ENCODE results near the gene MYRF.
A peak's percentile ranks its signal among the peaks of the same experiment; 100 is the strongest.

MYRF gene

DNA sequence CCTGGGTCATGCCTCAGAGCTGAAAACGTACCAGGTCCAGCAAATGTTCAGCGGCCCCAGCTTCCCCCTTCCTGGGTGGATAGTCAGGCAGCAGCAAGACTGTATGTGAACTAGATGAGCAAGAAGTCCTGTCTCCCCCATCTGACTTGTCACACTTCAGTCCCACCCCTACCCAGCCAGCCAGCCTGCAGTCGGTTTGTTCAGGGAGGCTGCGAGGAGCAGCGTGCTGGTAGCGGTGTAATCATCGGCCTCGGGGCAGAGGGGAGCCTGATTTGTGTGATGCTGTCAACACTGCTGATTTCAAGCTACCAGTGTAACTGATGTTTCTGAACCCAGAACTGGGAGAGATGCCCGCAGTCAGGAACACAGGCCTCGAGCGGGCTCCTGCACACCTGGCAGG, 30.4 kb downstream of the MYRF start:
- Histone ChIP-seq H3K4ac (ENCODE audit: low read length) (no peak overlapping the region), H2BK5ac (ENCODE audit: low read length) (no peak overlapping the region), H3K14ac (ENCODE audit: low read length) (no peak overlapping the region), H3K23ac (ENCODE audit: low read depth, low read length, poor library complexity) (no peak overlapping the region), H3K9me3 (replicated peaks in 1 of 2; ENCODE audit: control insufficient read depth in 2 of 2, insufficient read depth in 1 of 2, low read depth in 1 of 2, low read length in 2 of 2) (no peaks in the 10 kb centered on the region), H3K79me1 (ENCODE audit: low read depth, low read length) (peaks cover 5% of the 10 kb centered on the region), H3K4me2 (ENCODE audit: insufficient read depth, low read length, poor library complexity, severe bottlenecking) (no peak overlapping the region), H3K4me1 (ENCODE audit: control insufficient read depth in 2 of 2, insufficient read depth in 1 of 2, low read depth in 1 of 2, low read length in 2 of 2) (no peaks in the 10 kb centered on the region), H3K4me3 (ENCODE audit: low read length in 2 of 2) (no peak overlapping the region), H3K27ac (replicated peaks; ENCODE audit: low read length) (no peak overlapping the region), H3K9ac (ENCODE audit: low read depth, low read length, poor library complexity) (no peak overlapping the region), H2AFZ (ENCODE audit: low read length) (no peak overlapping the region), H4K91ac (ENCODE audit: low read depth, low read length, poor library complexity) (no peak overlapping the region), H2AK5ac (ENCODE audit: low read depth, low read length) (no peak overlapping the region), H3K18ac (ENCODE audit: low read length) (no peak overlapping the region), H3K36me3 (replicated peaks in 1 of 2; ENCODE audit: control insufficient read depth in 2 of 2, insufficient read depth in 2 of 2, low read length in 2 of 2) (peaks cover 32 to 76% of the 10 kb centered on the region in 2 donors), H2BK12ac (ENCODE audit: low read length) (no peak overlapping the region), H2BK120ac (ENCODE audit: low read depth, low read length) (no peak overlapping the region), H3K27me3 (ENCODE audit: control insufficient read depth in 3 of 3, insufficient read depth in 3 of 3, low read depth in 1 of 3, low read length in 3 of 3) (no peaks in the 10 kb centered on the region), H2BK15ac (ENCODE audit: low read length) (no peak overlapping the region), H4K8ac (ENCODE audit: low read depth, low read length) (no peak overlapping the region)
- no peak for DNase-seq (ENCODE audit: low spot score)
- no CpG with 5 or more reads among the region's 11 CpGs for WGBS, 2 donors (ENCODE audit: extremely low coverage in 2 of 2, insufficient read length in 2 of 2, insufficient replicate concordance in 1 of 2)

DNA sequence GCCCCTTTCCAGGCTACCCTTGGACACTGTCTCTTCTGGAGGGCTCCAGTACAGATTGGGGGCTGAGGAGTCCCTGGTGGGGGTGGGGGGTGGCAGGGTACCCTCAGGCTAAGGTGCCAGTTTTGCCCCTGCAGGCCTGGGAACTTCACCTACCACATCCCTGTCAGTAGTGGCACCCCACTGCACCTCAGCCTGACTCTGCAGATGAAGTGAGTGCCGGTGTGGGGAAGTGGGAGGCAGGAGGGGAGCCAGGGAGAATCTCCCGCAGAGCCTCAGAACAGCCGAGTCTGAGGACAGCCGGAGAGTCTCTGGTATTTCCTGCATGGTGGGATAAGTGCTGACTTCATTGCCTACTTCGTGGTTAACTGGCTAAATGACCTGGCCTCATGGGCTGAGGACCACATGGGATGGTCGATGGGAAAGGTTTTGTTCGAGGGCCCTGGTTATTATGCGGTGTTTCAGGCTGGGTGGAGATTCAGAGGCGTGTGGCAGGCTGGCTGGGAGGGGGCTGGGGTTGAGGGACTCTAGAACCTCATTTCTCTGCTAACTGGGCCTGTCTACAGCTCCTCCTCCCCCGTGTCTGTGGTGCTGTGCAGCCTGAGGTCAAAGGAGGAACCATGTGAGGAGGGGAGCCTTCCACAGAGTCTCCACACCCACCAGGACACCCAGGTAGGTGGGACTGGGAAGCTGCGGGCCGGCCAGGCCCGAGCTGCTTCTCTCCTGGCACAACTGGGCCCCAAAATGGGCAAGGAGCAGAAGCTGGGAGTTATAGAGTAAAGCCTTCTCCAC, 31.5 kb downstream of the MYRF start:
- no CpG with 5 or more reads among the region's 13 CpGs for WGBS, 2 donors (ENCODE audit: extremely low coverage in 2 of 2, insufficient read length in 2 of 2, insufficient replicate concordance in 1 of 2)
- H2BK120ac ChIP-seq (ENCODE audit: low read depth, low read length): no peak overlapping the region
- no peak overlapping the region for H3K14ac ChIP-seq (ENCODE audit: low read length)

DNA sequence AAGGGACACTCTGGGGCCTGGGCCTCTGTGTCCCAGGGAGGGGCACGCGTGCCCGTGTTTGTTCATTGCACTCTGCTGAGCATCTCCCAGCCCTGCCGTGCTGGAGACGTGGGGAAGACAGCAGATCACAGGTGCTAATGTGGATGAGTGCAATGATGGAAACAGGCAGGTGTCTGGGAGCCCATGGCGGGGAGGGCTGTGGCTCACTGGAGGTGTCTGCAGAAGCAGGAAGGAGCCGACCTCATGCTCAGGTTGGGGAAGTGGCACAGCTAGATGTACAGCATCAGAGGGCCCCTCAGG, 32.0 kb downstream of the MYRF start:
- no peak overlapping the region for H2AK5ac ChIP-seq (ENCODE audit: low read depth, low read length)
- H3K79me1 ChIP-seq (ENCODE audit: low read depth, low read length): peaks cover 6% of the 10 kb centered on the region
- no peak overlapping the region for H3K18ac ChIP-seq (ENCODE audit: low read length)
- H3K27ac ChIP-seq (replicated peaks; ENCODE audit: low read length): no peak overlapping the region
- no peak overlapping the region for H4K8ac ChIP-seq (ENCODE audit: low read depth, low read length)
- no peaks in the 10 kb centered on the region for H3K27me3 ChIP-seq (ENCODE audit: control insufficient read depth in 3 of 3, insufficient read depth in 3 of 3, low read depth in 1 of 3, low read length in 3 of 3)
- no peak overlapping the region for H3K4ac ChIP-seq (ENCODE audit: low read length)
- no peak overlapping the region for H2BK15ac ChIP-seq (ENCODE audit: low read length)
- no peak overlapping the region for H3K4me3 ChIP-seq (ENCODE audit: low read length in 2 of 2)
- H2BK12ac ChIP-seq (ENCODE audit: low read length): peak overlapping the region; percentile 78
- H2BK120ac ChIP-seq (ENCODE audit: low read depth, low read length): no peak overlapping the region
- no peak overlapping the region for H2AFZ ChIP-seq (ENCODE audit: low read length)
- no peak overlapping the region for H3K9ac ChIP-seq (ENCODE audit: low read depth, low read length, poor library complexity)
- DNase-seq (ENCODE audit: low spot score): no peak
- H3K23ac ChIP-seq (ENCODE audit: low read depth, low read length, poor library complexity): no peak overlapping the region
- peaks cover 44 to 91% of the 10 kb centered on the region in 2 donors for H3K36me3 ChIP-seq (replicated peaks in 1 of 2; ENCODE audit: control insufficient read depth in 2 of 2, insufficient read depth in 2 of 2, low read length in 2 of 2)
- no peaks in the 10 kb centered on the region for H3K4me1 ChIP-seq (ENCODE audit: control insufficient read depth in 2 of 2, insufficient read depth in 1 of 2, low read depth in 1 of 2, low read length in 2 of 2)
- H3K9me3 ChIP-seq (replicated peaks in 1 of 2; ENCODE audit: control insufficient read depth in 2 of 2, insufficient read depth in 1 of 2, low read depth in 1 of 2, low read length in 2 of 2): no peaks in the 10 kb centered on the region
- WGBS, 2 donors (ENCODE audit: extremely low coverage in 2 of 2, insufficient read length in 2 of 2, insufficient replicate concordance in 1 of 2): no CpG with 5 or more reads among the region's 7 CpGs
- no peak overlapping the region for H4K91ac ChIP-seq (ENCODE audit: low read depth, low read length, poor library complexity)
- no peak overlapping the region for H3K14ac ChIP-seq (ENCODE audit: low read length)
- H3K4me2 ChIP-seq (ENCODE audit: insufficient read depth, low read length, poor library complexity, severe bottlenecking): no peak overlapping the region
- peak overlapping the region; percentile 71 for H2BK5ac ChIP-seq (ENCODE audit: low read length)

More for the DNA sequence above, 31.5 kb downstream of the MYRF start:
- H3K9me3 ChIP-seq (replicated peaks in 1 of 2; ENCODE audit: control insufficient read depth in 2 of 2, insufficient read depth in 1 of 2, low read depth in 1 of 2, low read length in 2 of 2): no peaks in the 10 kb centered on the region
- H3K79me1 ChIP-seq (ENCODE audit: low read depth, low read length): peaks cover 5% of the 10 kb centered on the region
- H4K8ac ChIP-seq (ENCODE audit: low read depth, low read length): no peak overlapping the region
- no peak overlapping the region for H3K4ac ChIP-seq (ENCODE audit: low read length)
- no peak overlapping the region for H3K27ac ChIP-seq (replicated peaks; ENCODE audit: low read length)
- no peak overlapping the region for H3K9ac ChIP-seq (ENCODE audit: low read depth, low read length, poor library complexity)
- no peaks in the 10 kb centered on the region for H3K4me1 ChIP-seq (ENCODE audit: control insufficient read depth in 2 of 2, insufficient read depth in 1 of 2, low read depth in 1 of 2, low read length in 2 of 2)
- H2BK15ac ChIP-seq (ENCODE audit: low read length): no peak overlapping the region
- H2BK5ac ChIP-seq (ENCODE audit: low read length): peak overlapping the region; percentile 71
- peak overlapping the region; percentile 6 for H3K23ac ChIP-seq (ENCODE audit: low read depth, low read length, poor library complexity)
- DNase-seq (ENCODE audit: low spot score): no peak
- H3K36me3 ChIP-seq (replicated peaks in 1 of 2; ENCODE audit: control insufficient read depth in 2 of 2, insufficient read depth in 2 of 2, low read length in 2 of 2): peaks cover 38 to 86% of the 10 kb centered on the region in 2 donors
- H3K18ac ChIP-seq (ENCODE audit: low read length): no peak overlapping the region
- H3K4me3 ChIP-seq (ENCODE audit: low read length in 2 of 2): no peak overlapping the region
- no peak overlapping the region for H4K91ac ChIP-seq (ENCODE audit: low read depth, low read length, poor library complexity)
- no peak overlapping the region for H2BK12ac ChIP-seq (ENCODE audit: low read length)
- no peak overlapping the region for H3K4me2 ChIP-seq (ENCODE audit: insufficient read depth, low read length, poor library complexity, severe bottlenecking)
- H2AK5ac ChIP-seq (ENCODE audit: low read depth, low read length): no peak overlapping the region
- no peaks in the 10 kb centered on the region for H3K27me3 ChIP-seq (ENCODE audit: control insufficient read depth in 3 of 3, insufficient read depth in 3 of 3, low read depth in 1 of 3, low read length in 3 of 3)
- no peak overlapping the region for H2AFZ ChIP-seq (ENCODE audit: low read length)

GRCh38 chr11:61785837-61786402, 33.5 kb downstream of the MYRF start:
- WGBS, 2 donors (ENCODE audit: extremely low coverage in 2 of 2, insufficient read length in 2 of 2, insufficient replicate concordance in 1 of 2): no CpG with 5 or more reads among the region's 11 CpGs

More at GRCh38 chr11:61785837-61786402, 33.5 kb downstream of the MYRF start:
- H4K8ac ChIP-seq (ENCODE audit: low read depth, low read length): no peak overlapping the region
- no peak overlapping the region for H3K27ac ChIP-seq (replicated peaks; ENCODE audit: low read length)
- no peak overlapping the region for H3K4me3 ChIP-seq (ENCODE audit: low read length in 2 of 2)
- peak overlapping the region; percentile 20 for H2BK5ac ChIP-seq (ENCODE audit: low read length)
- no peak overlapping the region for H3K18ac ChIP-seq (ENCODE audit: low read length)
- no peaks in the 10 kb centered on the region for H3K9me3 ChIP-seq (replicated peaks in 1 of 2; ENCODE audit: control insufficient read depth in 2 of 2, insufficient read depth in 1 of 2, low read depth in 1 of 2, low read length in 2 of 2)
- H2BK12ac ChIP-seq (ENCODE audit: low read length): no peak overlapping the region
- H3K4ac ChIP-seq (ENCODE audit: low read length): no peak overlapping the region
- no peak for DNase-seq (ENCODE audit: low spot score)
- H3K4me2 ChIP-seq (ENCODE audit: insufficient read depth, low read length, poor library complexity, severe bottlenecking): no peak overlapping the region
- H3K14ac ChIP-seq (ENCODE audit: low read length): no peak overlapping the region
- H3K23ac ChIP-seq (ENCODE audit: low read depth, low read length, poor library complexity): peak overlapping the region; percentile 31
- H3K9ac ChIP-seq (ENCODE audit: low read depth, low read length, poor library complexity): no peak overlapping the region
- H2AFZ ChIP-seq (ENCODE audit: low read length): no peak overlapping the region
- H3K27me3 ChIP-seq (ENCODE audit: control insufficient read depth in 3 of 3, insufficient read depth in 3 of 3, low read depth in 1 of 3, low read length in 3 of 3): no peaks in the 10 kb centered on the region
- H4K91ac ChIP-seq (ENCODE audit: low read depth, low read length, poor library complexity): no peak overlapping the region
- no peak overlapping the region for H2AK5ac ChIP-seq (ENCODE audit: low read depth, low read length)
- peaks cover 55 to 91% of the 10 kb centered on the region in 2 donors for H3K36me3 ChIP-seq (replicated peaks in 1 of 2; ENCODE audit: control insufficient read depth in 2 of 2, insufficient read depth in 2 of 2, low read length in 2 of 2)
- no peaks in the 10 kb centered on the region for H3K4me1 ChIP-seq (ENCODE audit: control insufficient read depth in 2 of 2, insufficient read depth in 1 of 2, low read depth in 1 of 2, low read length in 2 of 2)
- peaks cover 8% of the 10 kb centered on the region for H3K79me1 ChIP-seq (ENCODE audit: low read depth, low read length)
- no peak overlapping the region for H2BK120ac ChIP-seq (ENCODE audit: low read depth, low read length)
- no peak overlapping the region for H2BK15ac ChIP-seq (ENCODE audit: low read length)

Measured in neuronal stem cell (in vitro differentiated cells).